Stimulated activated naive B cell treated with anti-CD40 and anti-IgM and Interleukin-4, amounts not matched to agents 10 μg/mL and 1 μg/mL and 100 μg/mL, for 72 hours (primary cell): ENCODE results near the gene WDR59.

ENCODE experiments used
- ATAC-seq, 2 donors: fragments of 150-1000 bp; cut with Tn5 transposase; replicated peaks; 2 replicates each; pipeline ENCODE4 v1.10.0; 2021; ENCODE audit warnings: moderate library complexity in 1 of 2
- DNase-seq: peaks from one replicate; pipeline ENCODE4 v3.0.0; 2021
- H3K27ac Mint-ChIP-seq: one replicate; pipeline ENCODE4 v1.8.0; 2022; ENCODE audit warnings: mild to moderate bottlenecking, mixed read lengths
- H3K27me3 Mint-ChIP-seq, 2 donors: one replicate each; pipeline ENCODE4 v1.8.0; 2022; ENCODE audit warnings: mixed read lengths in 2 of 2
- H3K36me3 Mint-ChIP-seq, 2 donors: one replicate each; pipeline ENCODE4 v1.8.0; 2022; ENCODE audit warnings: mixed read lengths in 2 of 2, mild to moderate bottlenecking in 1 of 2
- H3K4me1 Mint-ChIP-seq, 2 donors: one replicate each; pipeline ENCODE4 v1.8.0; 2022; ENCODE audit warnings: mixed read lengths in 2 of 2, mild to moderate bottlenecking in 1 of 2
- H3K4me3 Mint-ChIP-seq, 2 donors: one replicate each; pipeline ENCODE4 v1.8.0; 2022; ENCODE audit warnings: mild to moderate bottlenecking in 2 of 2, mixed read lengths in 2 of 2, moderate library complexity in 1 of 2
- H3K9me3 Mint-ChIP-seq, 2 donors: one replicate each; pipeline ENCODE4 v1.8.0; 2022; ENCODE audit warnings: mixed read lengths in 2 of 2, mild to moderate bottlenecking in 1 of 2

WDR59 gene

GRCh38 chr16:74893541-74893940 is 91.4 kb downstream of the WDR59 start:
- Mint-ChIP-seq H3K4me1 (no peaks in the 10 kb centered on the region), H3K27ac (no peak overlapping the region), H3K4me3 (no peak overlapping the region), H3K27me3 (no peaks in the 10 kb centered on the region), H3K36me3 (peaks cover 47 to 63% of the 10 kb centered on the region in 2 donors), H3K9me3 (no peaks in the 10 kb centered on the region)
- no peak for DNase-seq
- ATAC-seq = no peak

DNA sequence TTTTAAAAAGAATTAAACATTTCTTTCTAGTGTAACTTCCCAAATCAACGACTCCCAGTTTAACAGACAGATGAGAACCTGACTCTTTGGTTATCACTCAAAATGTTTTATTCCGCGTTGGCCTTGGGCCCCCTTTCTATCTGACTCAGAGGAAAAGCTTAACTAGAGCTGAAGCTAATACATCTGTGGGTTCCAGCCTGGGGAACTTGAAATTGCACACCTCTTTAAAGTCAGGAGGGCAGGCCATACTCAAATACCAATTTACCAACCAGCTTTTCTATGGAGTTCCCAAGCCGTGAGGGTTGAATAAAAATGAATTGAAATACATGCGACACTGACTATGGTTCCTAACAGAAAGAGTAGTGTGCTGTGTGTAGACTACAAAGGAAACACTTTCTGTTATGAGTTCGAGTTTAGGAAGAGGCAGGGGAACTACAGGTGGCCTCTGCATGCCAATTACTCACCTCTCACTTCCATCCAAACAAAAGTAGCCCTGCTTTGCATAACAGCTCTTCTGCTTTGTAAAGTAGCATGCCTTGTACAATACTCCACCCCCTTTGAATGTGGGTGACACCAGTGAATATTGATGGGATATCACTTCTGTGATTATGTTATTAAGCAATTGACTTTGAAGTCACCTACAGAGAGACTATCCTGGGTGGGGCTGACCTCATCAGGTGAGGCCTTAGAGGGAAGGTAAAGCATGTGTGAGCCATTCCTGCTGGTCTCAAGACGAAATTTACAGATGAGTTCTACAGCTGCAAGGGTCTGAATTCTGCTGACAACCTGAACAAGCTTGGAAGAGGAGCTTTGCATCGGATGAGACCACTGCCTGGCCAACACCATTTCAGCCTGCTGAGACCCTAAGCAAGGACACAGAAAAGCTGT is 92.1 kb downstream of the WDR59 start:
- H3K4me1 Mint-ChIP-seq = no peaks in the 10 kb centered on the region
- no peak overlapping the region for H3K27ac Mint-ChIP-seq
- H3K4me3 Mint-ChIP-seq = no peak overlapping the region
- no peaks in the 10 kb centered on the region for H3K9me3 Mint-ChIP-seq
- ATAC-seq = no peak
- H3K36me3 Mint-ChIP-seq = peaks cover 48 to 62% of the 10 kb centered on the region in 2 donors
- no peak for DNase-seq
- no peaks in the 10 kb centered on the region for H3K27me3 Mint-ChIP-seq

GRCh38 chr16:74888888-74889287 is 96.0 kb downstream of the WDR59 start:
- H3K27me3 Mint-ChIP-seq = no peaks in the 10 kb centered on the region
- no peak for ATAC-seq
- H3K9me3 Mint-ChIP-seq = no peaks in the 10 kb centered on the region
- H3K27ac Mint-ChIP-seq = no peak overlapping the region
- peaks cover 60 to 70% of the 10 kb centered on the region in 2 donors for H3K36me3 Mint-ChIP-seq
- no peak overlapping the region for H3K4me3 Mint-ChIP-seq
- DNase-seq = no peak
- H3K4me1 Mint-ChIP-seq = no peaks in the 10 kb centered on the region

DNA sequence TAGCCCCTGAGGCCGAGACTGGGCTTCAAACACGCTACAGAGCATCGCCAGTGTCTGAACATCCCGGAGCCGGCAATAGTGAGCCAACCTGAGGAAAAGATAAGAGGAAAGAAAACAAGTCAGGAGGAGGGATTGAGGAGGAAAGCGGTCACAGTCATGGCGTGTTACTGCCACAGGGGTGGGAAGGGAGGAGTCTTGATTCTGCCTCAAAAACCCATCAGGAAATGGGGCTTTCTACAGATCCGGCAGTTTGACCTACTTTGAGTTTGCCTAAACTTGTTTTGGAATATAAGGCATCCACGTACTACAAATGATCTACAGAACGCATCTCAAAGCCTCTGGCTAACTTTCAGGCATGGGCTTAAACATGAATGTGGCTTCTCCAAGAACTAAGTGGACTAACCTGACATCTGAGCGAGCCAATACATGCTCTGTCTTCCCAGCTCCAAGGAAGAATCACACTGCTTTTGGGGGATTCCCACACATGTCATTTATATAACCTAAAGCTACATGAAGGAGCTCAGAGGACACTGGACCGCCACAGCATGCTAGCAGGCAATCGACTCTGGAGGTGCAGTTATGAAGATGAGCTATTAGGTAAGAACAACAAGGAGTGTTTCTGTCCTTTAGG is 96.6 kb downstream of the WDR59 start:
- no peak overlapping the region for H3K4me3 Mint-ChIP-seq
- DNase-seq (no peak), ATAC-seq (no peak)
- no peaks in the 10 kb centered on the region for H3K9me3 Mint-ChIP-seq
- H3K27ac Mint-ChIP-seq = no peak overlapping the region
- no peaks in the 10 kb centered on the region for H3K27me3 Mint-ChIP-seq
- H3K36me3 Mint-ChIP-seq = peaks cover 61 to 70% of the 10 kb centered on the region in 2 donors
- no peaks in the 10 kb centered on the region for H3K4me1 Mint-ChIP-seq

GRCh38 chr16:74887084-74887483 is 97.8 kb downstream of the WDR59 start:
- no peak overlapping the region for H3K4me3 Mint-ChIP-seq
- H3K9me3 Mint-ChIP-seq = no peaks in the 10 kb centered on the region
- peaks cover 58 to 67% of the 10 kb centered on the region in 2 donors for H3K36me3 Mint-ChIP-seq

DNA sequence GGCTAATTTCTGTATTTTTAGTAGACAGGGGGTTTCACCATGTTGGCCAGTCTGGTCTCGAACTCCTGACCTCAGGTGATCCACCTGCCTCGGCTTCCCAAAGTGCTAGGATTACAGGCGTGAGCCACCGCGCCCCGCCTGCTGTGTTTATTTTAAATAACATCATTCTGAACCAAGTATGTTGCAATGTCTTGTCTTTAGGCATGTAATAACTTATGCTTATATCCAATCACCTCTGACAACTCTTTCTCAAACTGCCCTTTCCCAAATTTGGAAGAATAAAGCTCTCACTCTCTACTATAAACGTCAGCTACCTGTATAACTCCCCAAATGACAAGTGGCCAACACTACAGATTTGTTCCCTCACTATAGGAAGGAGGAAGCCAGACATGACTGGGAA is 107.2 kb downstream of the WDR59 start:
- H3K4me1 Mint-ChIP-seq = peaks cover 0 to 2% of the 10 kb centered on the region in 2 donors
- peaks cover 24 to 50% of the 10 kb centered on the region in 2 donors for H3K36me3 Mint-ChIP-seq
- ATAC-seq (no peak), DNase-seq (no peak)
- no peak overlapping the region for H3K4me3 Mint-ChIP-seq
- H3K27ac Mint-ChIP-seq = no peak overlapping the region
- H3K27me3 Mint-ChIP-seq = no peaks in the 10 kb centered on the region
- H3K9me3 Mint-ChIP-seq = no peaks in the 10 kb centered on the region

More at GRCh38 chr16:74887084-74887483, 97.8 kb downstream of the WDR59 start:
- no peak for DNase-seq
- Mint-ChIP-seq H3K27ac (no peak overlapping the region), H3K27me3 (no peaks in the 10 kb centered on the region), H3K4me1 (no peaks in the 10 kb centered on the region)
- no peak for ATAC-seq

DNA sequence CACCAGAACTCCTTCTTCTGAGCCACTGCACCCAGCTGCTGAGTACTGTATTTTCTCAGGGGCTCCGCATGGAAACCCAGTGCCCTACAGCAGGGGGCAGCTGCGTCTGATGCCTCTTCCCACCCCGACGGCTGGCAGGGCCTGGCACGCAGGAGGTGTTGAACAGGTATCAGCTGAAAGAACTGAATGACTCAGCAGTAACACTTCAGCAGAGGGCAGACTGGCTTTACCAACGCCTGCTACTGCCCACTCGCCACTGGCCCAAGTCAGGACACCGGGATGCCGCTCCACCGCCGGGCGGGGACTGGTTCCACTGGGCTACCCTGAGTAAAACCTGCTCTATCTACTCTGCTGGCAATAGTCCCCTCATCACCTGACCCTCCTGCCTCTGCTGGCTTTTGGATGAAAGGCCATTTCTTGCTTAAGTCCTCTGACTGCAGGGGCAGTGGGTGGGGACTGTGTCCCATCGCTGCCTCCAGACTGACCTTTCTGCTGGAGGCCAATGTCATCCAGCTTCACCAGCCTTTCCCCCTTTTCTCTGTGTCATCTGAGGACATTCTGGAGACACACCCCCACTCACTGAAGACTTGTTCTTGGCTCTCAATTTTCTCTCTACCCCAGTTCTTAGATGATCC is 109.9 kb downstream of the WDR59 start:
- H3K4me1 Mint-ChIP-seq = peaks cover 0 to 2% of the 10 kb centered on the region in 2 donors
- no peak for ATAC-seq
- no peak overlapping the region for H3K4me3 Mint-ChIP-seq
- H3K9me3 Mint-ChIP-seq = no peaks in the 10 kb centered on the region
- H3K27ac Mint-ChIP-seq = peak overlapping the region; percentile 72
- no peak for DNase-seq
- H3K36me3 Mint-ChIP-seq = peaks cover 24 to 42% of the 10 kb centered on the region in 2 donors
- no peaks in the 10 kb centered on the region for H3K27me3 Mint-ChIP-seq

DNA sequence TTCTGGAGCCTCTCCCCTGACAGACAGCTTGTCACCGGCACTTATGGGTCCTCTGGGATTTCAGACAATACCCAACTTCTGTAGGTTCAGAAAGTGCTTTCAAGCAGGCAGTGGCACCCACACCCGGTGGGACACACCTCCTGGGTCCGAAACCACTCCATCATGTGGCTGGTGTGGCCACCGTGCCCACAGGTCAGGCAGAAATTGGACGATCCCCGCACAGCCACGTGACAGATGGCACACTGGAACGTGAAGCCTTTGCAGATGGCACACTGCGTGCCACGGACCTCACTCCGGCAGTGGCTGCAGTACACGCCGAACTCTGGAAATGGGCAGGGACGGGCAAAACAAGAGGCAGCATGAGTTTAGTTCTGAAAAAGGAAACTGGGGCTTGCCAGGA is 110.8 kb downstream of the WDR59 start:
- no peaks in the 10 kb centered on the region for H3K9me3 Mint-ChIP-seq
- DNase-seq = no peak
- H3K27ac Mint-ChIP-seq = no peak overlapping the region
- no peaks in the 10 kb centered on the region for H3K27me3 Mint-ChIP-seq
- H3K4me1 Mint-ChIP-seq = peaks cover 0 to 2% of the 10 kb centered on the region in 2 donors
- H3K4me3 Mint-ChIP-seq = no peak overlapping the region
- ATAC-seq = no peak
- H3K36me3 Mint-ChIP-seq = peaks cover 24 to 44% of the 10 kb centered on the region in 2 donors

DNA sequence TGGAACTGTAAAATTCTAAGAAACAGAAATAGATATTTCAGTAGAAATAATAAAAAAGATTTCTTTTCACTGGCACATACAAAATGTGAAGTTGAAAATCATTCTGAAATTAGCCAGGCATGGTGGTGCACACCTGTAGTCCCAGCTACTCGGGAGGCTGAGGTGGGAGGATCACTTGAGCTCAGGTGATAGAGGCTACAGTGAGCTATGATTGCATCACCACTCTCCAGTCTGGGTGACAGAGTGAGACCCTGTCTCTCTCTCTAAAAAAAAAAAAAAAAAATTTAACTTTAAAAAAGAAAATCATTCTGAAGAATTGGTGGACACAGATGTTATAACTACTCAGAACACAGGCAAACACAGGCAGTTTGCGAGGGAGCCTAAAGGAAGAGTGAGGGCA is 112.6 kb downstream of the WDR59 start:
- H3K27ac Mint-ChIP-seq = no peak overlapping the region
- peaks cover 20 to 38% of the 10 kb centered on the region in 2 donors for H3K36me3 Mint-ChIP-seq
- no peak for DNase-seq
- no peaks in the 10 kb centered on the region for H3K9me3 Mint-ChIP-seq
- H3K4me1 Mint-ChIP-seq = peaks cover 0 to 6% of the 10 kb centered on the region in 2 donors
- no peaks in the 10 kb centered on the region for H3K27me3 Mint-ChIP-seq
- no peak overlapping the region for H3K4me3 Mint-ChIP-seq
- no peak for ATAC-seq

DNA sequence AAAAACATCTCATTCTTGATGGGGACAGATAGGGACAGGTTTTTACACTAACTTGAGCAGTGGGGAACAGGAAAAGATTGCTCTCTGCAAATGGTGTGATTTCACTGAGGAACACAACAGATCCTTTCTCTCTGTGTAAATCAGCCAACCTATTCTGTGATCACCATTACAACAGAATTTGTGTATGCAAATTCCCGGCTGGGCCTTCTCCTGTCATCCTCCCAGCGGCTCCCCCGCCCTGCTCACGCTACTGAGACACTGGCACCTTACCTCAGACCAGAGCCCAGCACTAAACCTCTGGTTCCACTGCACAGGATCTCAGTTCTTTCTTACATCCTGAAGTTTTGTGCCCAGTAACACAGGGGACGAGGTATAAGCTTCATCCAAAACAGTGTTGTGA is 113.3 kb downstream of the WDR59 start:
- ATAC-seq (no peak), DNase-seq (no peak)
- H3K4me3 Mint-ChIP-seq = no peak overlapping the region
- H3K9me3 Mint-ChIP-seq = no peaks in the 10 kb centered on the region
- H3K4me1 Mint-ChIP-seq = peaks cover 0 to 6% of the 10 kb centered on the region in 2 donors
- peaks cover 18 to 35% of the 10 kb centered on the region in 2 donors for H3K36me3 Mint-ChIP-seq
- no peaks in the 10 kb centered on the region for H3K27me3 Mint-ChIP-seq
- no peak overlapping the region for H3K27ac Mint-ChIP-seq

GRCh38 chr16:74868501-74868900 is 116.4 kb downstream of the WDR59 start:
- Mint-ChIP-seq H3K4me1 (peaks cover 4 to 5% of the 10 kb centered on the region in 2 donors), H3K27me3 (peaks cover 0 to 6% of the 10 kb centered on the region in 2 donors), H3K4me3 (no peak overlapping the region), H3K36me3 (peaks cover 0 to 10% of the 10 kb centered on the region in 2 donors), H3K27ac (no peak overlapping the region), H3K9me3 (no peaks in the 10 kb centered on the region)
- DNase-seq (no peak), ATAC-seq (no peak)

DNA sequence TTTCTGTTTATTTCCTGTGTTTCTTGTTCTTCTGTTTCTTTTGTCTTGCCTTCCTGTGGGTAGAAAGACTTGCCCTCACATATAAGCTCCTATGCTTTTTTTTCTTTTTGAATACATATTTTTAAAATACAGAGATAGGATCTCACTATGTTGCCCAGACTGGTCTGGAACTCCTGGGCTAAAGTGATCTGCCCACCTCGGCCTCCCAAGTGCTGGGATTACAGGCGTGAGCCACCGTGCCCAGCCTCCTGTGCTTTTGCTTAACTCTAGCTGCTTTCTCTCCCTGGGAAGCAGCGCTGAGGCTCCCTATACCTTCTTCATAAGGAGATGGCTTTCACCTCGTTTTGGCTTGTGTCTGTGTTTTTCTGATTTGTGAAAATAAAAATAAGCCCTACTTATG is 116.9 kb downstream of the WDR59 start:
- no peaks in the 10 kb centered on the region for H3K9me3 Mint-ChIP-seq
- H3K4me1 Mint-ChIP-seq = peaks cover 4 to 5% of the 10 kb centered on the region in 2 donors
- ATAC-seq (no peak), DNase-seq (no peak)
- no peak overlapping the region for H3K27ac Mint-ChIP-seq
- H3K27me3 Mint-ChIP-seq = peaks cover 0 to 6% of the 10 kb centered on the region in 2 donors
- peaks cover 0 to 10% of the 10 kb centered on the region in 2 donors for H3K36me3 Mint-ChIP-seq
- no peak overlapping the region for H3K4me3 Mint-ChIP-seq

DNA sequence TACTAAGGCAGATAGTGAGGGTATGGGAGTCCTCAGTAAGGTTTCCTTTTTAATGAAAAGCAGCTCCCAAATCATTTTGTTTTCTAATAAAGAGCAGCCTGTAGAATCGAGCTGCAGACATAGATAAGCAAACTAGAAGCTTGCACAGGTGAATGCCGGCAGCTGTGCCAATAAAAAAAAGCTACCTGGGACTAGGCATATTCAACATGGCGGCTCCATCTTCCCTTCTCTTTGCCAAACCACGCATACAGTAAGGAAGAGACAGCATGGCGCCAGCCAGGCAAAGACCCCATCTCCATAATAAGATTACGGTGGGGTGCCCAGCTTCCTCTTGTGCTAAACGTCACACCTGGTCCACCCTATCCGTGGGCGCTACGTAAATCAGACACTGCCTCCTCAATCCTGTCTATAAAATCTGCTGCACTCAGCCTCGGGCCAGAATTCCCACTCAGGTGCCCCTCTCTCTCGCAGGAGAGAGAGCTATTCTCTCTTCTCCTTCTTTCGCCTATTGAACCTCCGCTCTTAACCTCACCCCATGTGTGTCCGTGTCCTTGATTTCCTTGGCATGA is 117.6 kb downstream of the WDR59 start:
- peaks cover 0 to 10% of the 10 kb centered on the region in 2 donors for H3K36me3 Mint-ChIP-seq
- ATAC-seq (no peak), DNase-seq (no peak)
- peaks cover 0 to 6% of the 10 kb centered on the region in 2 donors for H3K27me3 Mint-ChIP-seq
- H3K27ac Mint-ChIP-seq = no peak overlapping the region
- H3K4me3 Mint-ChIP-seq = no peak overlapping the region
- peaks cover 4 to 10% of the 10 kb centered on the region in 2 donors for H3K4me1 Mint-ChIP-seq
- H3K9me3 Mint-ChIP-seq = no peaks in the 10 kb centered on the region

DNA sequence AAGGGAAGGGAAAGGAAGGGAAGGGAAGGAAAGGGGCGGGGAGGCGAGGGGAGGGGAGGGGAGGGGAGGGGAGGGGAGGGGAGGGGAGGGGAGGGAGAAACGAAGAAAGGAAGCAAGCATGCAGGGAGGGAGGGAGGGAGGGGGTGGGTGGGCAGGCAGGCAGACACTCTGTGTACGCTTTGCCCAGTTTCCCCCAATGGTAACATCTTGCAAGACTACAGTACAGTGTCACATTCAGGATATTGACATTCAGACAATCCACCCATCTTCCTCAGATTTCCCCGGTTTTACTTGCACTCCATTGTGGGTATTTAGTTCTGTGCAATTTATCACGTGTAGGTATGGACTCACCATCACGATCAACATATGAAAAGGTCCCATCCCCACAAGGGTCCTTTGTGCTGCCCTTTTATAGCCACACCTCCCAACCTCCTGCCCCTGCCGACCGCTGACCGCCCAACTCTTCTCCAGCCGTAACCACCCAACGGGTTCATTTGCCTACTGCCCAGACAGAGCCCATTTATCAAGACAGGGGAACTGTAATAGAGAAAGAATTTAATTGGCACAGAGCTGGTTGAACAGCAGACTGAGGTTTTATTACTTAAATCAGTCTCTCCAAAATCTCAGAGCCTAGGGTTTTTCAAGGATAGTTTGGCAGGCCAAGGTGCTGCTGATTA is 118.9 kb downstream of the WDR59 start:
- Mint-ChIP-seq H3K36me3 (peaks cover 0 to 5% of the 10 kb centered on the region in 2 donors), H3K27me3 (peaks cover 0 to 6% of the 10 kb centered on the region in 2 donors), H3K27ac (no peak overlapping the region), H3K4me3 (no peak overlapping the region), H3K9me3 (no peaks in the 10 kb centered on the region), H3K4me1 (peaks cover 4 to 10% of the 10 kb centered on the region in 2 donors)
- ATAC-seq = no peak
- DNase-seq = no peak
